Thyroid gland (tissue), 4 donors: Measurements from ENCODE around the gene IGFALS. TPM values are rescaled to one million over a fixed set of nuclear protein-coding genes. Genes with fewer than 3 reads are reported as not detected.
A peak's percentile ranks its signal among the peaks of the same experiment; 100 is the strongest.

ENCODE experiments used
- DNase-seq, 2 donors: peaks; one replicate each; pipeline ENCODE4 v3.0.0-alpha.2; 2019
- H3K27ac ChIP-seq, 3 donors: fragments of 200-600 bp; sonication (generic); 1 replicate in 2 of 3; 2 replicates in 1 of 3; pipeline ENCODE4 v1.5.1; 2016 to 2019; ENCODE audit warnings: mild to moderate bottlenecking in 1 of 3, moderate library complexity in 1 of 3
- H3K27me3 ChIP-seq: fragments of 200-600 bp; sonication (generic); one replicate; pipeline ENCODE4 v1.5.1; 2019
- H3K36me3 ChIP-seq, 2 donors: fragments of 200-600 bp; sonication (generic); one replicate each; pipeline ENCODE4 v1.5.1; 2016 to 2019
- H3K4me1 ChIP-seq, 2 donors: fragments of 200-600 bp; sonication (generic); one replicate each; pipeline ENCODE4 v1.5.1; 2017 to 2019
- H3K4me3 ChIP-seq, 3 donors: fragments of 200-600 bp; sonication (generic); replicated peaks in 1 of 3; 1 replicate in 2 of 3; 2 replicates in 1 of 3; pipeline ENCODE4 v1.5.1; 2016; ENCODE audit warnings: mild to moderate bottlenecking in 1 of 3
- H3K9me3 ChIP-seq: fragments of 200-600 bp; sonication (generic); one replicate; pipeline ENCODE4 v1.5.1; 2017
- CTCF ChIP-seq, 6 experiments: fragments of 200-600 bp in 3 of 6; fragments of 450-650 bp in 3 of 6; sonication (generic) in 3 of 6; IDR thresholded peaks; one replicate each; pipeline ENCODE4 v1.5.1; 2016 to 2019; ENCODE audit warnings: antibody characterized with exemption in 6 of 6, mild to moderate bottlenecking in 2 of 6, inconsistent platforms in 1 of 6, moderate library complexity in 1 of 6
- POLR2A ChIP-seq, 2 donors: fragments of 450-650 bp; IDR thresholded peaks; one replicate each; pipeline ENCODE4 v1.6.1; 2017; ENCODE audit warnings: antibody characterized with exemption in 2 of 2, mild to moderate bottlenecking in 2 of 2, moderate library complexity in 1 of 2
- WGBS, 2 donors: methylation state at CpG; one replicate each; pipeline ENCODE4 v1.1.5; 2017; 5-methylcytosine and 5-hydroxymethylcytosine counted together
- intact Hi-C: fragments of 100-400 bp; cut with DNase I; formaldehyde crosslinking; loops from one replicate; pipeline ENCODE4 v1.15.1; 2023
- total RNA-seq, 4 donors: library from RNA; depleted of rRNA; stranded (reverse); fragments of >200 nt; gene quantifications; one replicate each; pipeline ENCODE4 v1.2.3, GENCODE V29; 2016

The IGFALS gene
- total RNA-seq, 4 donors from 2014 or later = 0.13 to 4.2 (median 1.8) TPM

GRCh38 chr16:1772362-1772907, 21.1 kb downstream of the IGFALS start, which contains the start of gene EME2:
TSS of gene EME2 (plus strand) at chr16:1772810. CDS start at chr16:1773228, 418 bp downstream.
- Histone ChIP-seq H3K27me3 (no peaks in the 10 kb centered on the region), H3K4me1 (peaks cover 23 to 26% of the 10 kb centered on the region in 2 donors), H3K27ac (peak within 1 kb of the TSS; percentile 83 to 91 (median 90)), H3K36me3 (peaks cover 17 to 23% of the 10 kb centered on the region in 2 donors), H3K4me3 (peak within 1 kb of the TSS; percentile 85 to 86 (median 86)), H3K9me3 (no peaks in the 10 kb centered on the region)
- intact Hi-C loops = no loop called here
- TF ChIP-seq POLR2A (IDR thresholded peaks at IDR 0.05) = no peak
- no peak for TF ChIP-seq CTCF (IDR thresholded peaks at IDR 0.05)
- WGBS, 2 donors = 1 to 4% methylated on average over 13 to 24 of the region's 53 CpGs
- peak in 1 of 2 donors; percentile 30 for DNase-seq

GRCh38 chr16:1771864-1772361, 21.6 kb downstream of the IGFALS start:
- intact Hi-C loops = no loop called here
- no peaks in the 10 kb centered on the region for H3K27me3 ChIP-seq
- DNase-seq = no peak
- TF ChIP-seq POLR2A (IDR thresholded peaks at IDR 0.05) = no peak
- peaks cover 23 to 26% of the 10 kb centered on the region in 2 donors for H3K4me1 ChIP-seq
- H3K27ac ChIP-seq = peak overlapping the region in 2 of 3 donors; percentile 36 to 48
- H3K36me3 ChIP-seq = peaks cover 14 to 23% of the 10 kb centered on the region in 2 donors
- H3K9me3 ChIP-seq = no peaks in the 10 kb centered on the region
- WGBS, 2 donors = 17 to 19% methylated on average over 20 to 22 of the region's 22 CpGs
- peak overlapping the region in 2 of 3 donors; percentile 86 for H3K4me3 ChIP-seq

GRCh38 chr16:1771188-1771863, 22.2 kb downstream of the IGFALS start, which contains the start of gene NME3:
TSS of gene NME3 (minus strand) at chr16:1771543. CDS start at chr16:1771534, 9 bp downstream.
- H3K4me1 ChIP-seq = peaks cover 23 to 26% of the 10 kb centered on the region in 2 donors
- WGBS, 2 donors = 0% methylated on average over 4 to 8 of the region's 79 CpGs
- H3K9me3 ChIP-seq = no peaks in the 10 kb centered on the region
- H3K4me3 ChIP-seq = peak within 1 kb of the TSS; percentile 86 to 97 (median 86)
- peaks cover 14 to 21% of the 10 kb centered on the region in 2 donors for H3K36me3 ChIP-seq
- intact Hi-C loops = no loop called here
- TF ChIP-seq POLR2A (IDR thresholded peaks at IDR 0.05) (no peak), CTCF (IDR thresholded peaks at IDR 0.05) (no peak)
- peak; percentile 71 to 74 for DNase-seq
- peak within 1 kb of the TSS; percentile 46 to 64 (median 48) for H3K27ac ChIP-seq
- no peaks in the 10 kb centered on the region for H3K27me3 ChIP-seq

- peaks cover 21 to 28% of the 10 kb centered on the region in 2 donors for H3K36me3 ChIP-seq
- DNase-seq = peak; percentile 86 to 87
Measured at GRCh38 chr16:1770328-1771187, 22.9 kb downstream of the IGFALS start.

More at GRCh38 chr16:1770328-1771187, 22.9 kb downstream of the IGFALS start:
- Histone ChIP-seq H3K4me1 (peaks cover 23 to 26% of the 10 kb centered on the region in 2 donors), H3K27me3 (no peaks in the 10 kb centered on the region), H3K4me3 (peak overlapping the region; percentile 31 to 97 (median 86)), H3K9me3 (no peaks in the 10 kb centered on the region), H3K27ac (peak overlapping the region; percentile 46 to 64 (median 48))
- peak in 1 of 6 experiments; percentile 0 for TF ChIP-seq CTCF (IDR thresholded peaks at IDR 0.05)
- peak in 1 of 2 donors; percentile 25 for TF ChIP-seq POLR2A (IDR thresholded peaks at IDR 0.05)
- 9 to 25% methylated on average over 12 to 15 of the region's 81 CpGs for WGBS, 2 donors
- intact Hi-C loops = no loop called here
